WTC11 (cell line): ENCODE data around the gene SLC17A8.

Source experiments
- ATF2 ChIP-seq: sonication (generic); formaldehyde crosslinking; IDR thresholded peaks from 2 replicates; pipeline ENCODE4 v1.8.1; 2022; ENCODE audit warnings: low read depth, missing genetic modification reagents, borderline replicate concordance
- CTCF ChIP-seq: fragments of 200-600 bp; IDR thresholded peaks from 2 replicates; pipeline ENCODE4 v1.8.0; 2022; ENCODE audit warnings: antibody characterized with exemption
- E2F4 ChIP-seq: sonication (generic); formaldehyde crosslinking; IDR thresholded peaks from 2 replicates; pipeline ENCODE4 v1.8.1; 2022; ENCODE audit warnings: low read depth, mild to moderate bottlenecking, moderate library complexity, missing genetic modification reagents, borderline replicate concordance
- ELF4 ChIP-seq: sonication (generic); formaldehyde crosslinking; IDR thresholded peaks from 2 replicates; pipeline ENCODE4 v1.8.1; 2022; ENCODE audit warnings: low read depth, mild to moderate bottlenecking, moderate library complexity, missing genetic modification reagents
- FOXP4 ChIP-seq: sonication (generic); formaldehyde crosslinking; IDR thresholded peaks from 2 replicates; pipeline ENCODE4 v1.8.0; 2022; ENCODE audit warnings: mild to moderate bottlenecking, missing genetic modification reagents
- KAT7 ChIP-seq: sonication (generic); formaldehyde crosslinking; IDR thresholded peaks from 2 replicates; pipeline ENCODE4 v1.8.1; 2023; ENCODE audit warnings: missing genetic modification reagents, mild to moderate bottlenecking, borderline replicate concordance
- MAX ChIP-seq: sonication (generic); formaldehyde crosslinking; IDR thresholded peaks from 2 replicates; pipeline ENCODE4 v1.8.0; 2022; ENCODE audit warnings: mild to moderate bottlenecking, missing genetic modification reagents
- NR1H2 ChIP-seq: sonication (generic); formaldehyde crosslinking; IDR thresholded peaks from 2 replicates; pipeline ENCODE4 v1.9.0; 2021; ENCODE audit warnings: mild to moderate bottlenecking, moderate library complexity, missing genetic modification reagents
- NR2C2 ChIP-seq: sonication (generic); formaldehyde crosslinking; IDR thresholded peaks from 2 replicates; pipeline ENCODE4 v1.8.0; 2022; ENCODE audit warnings: mild to moderate bottlenecking, missing genetic modification reagents
- PREB ChIP-seq: sonication (generic); formaldehyde crosslinking; IDR thresholded peaks from 2 replicates; pipeline ENCODE4 v1.8.1; 2022; ENCODE audit warnings: mild to moderate bottlenecking, missing genetic modification reagents, moderate library complexity, borderline replicate concordance
- PRRX2 ChIP-seq: fragments of 250-450 bp; sonication (Bioruptor Pico); IDR thresholded peaks from 2 replicates; pipeline ENCODE4 v1.8.0; 2021; ENCODE audit warnings: mild to moderate bottlenecking
- SP1 ChIP-seq: sonication (generic); formaldehyde crosslinking; conservative IDR thresholded peaks from 2 replicates; pipeline ENCODE4 v1.8.1; 2022; ENCODE audit warnings: missing genetic modification reagents
- ZBTB43 ChIP-seq: sonication (generic); formaldehyde crosslinking; IDR thresholded peaks from 2 replicates; pipeline ENCODE4 v1.8.1; 2023; ENCODE audit warnings: mild to moderate bottlenecking, missing genetic modification reagents
- ZNF281 ChIP-seq: sonication (generic); formaldehyde crosslinking; IDR thresholded peaks from 2 replicates; pipeline ENCODE4 v1.8.0; 2023; ENCODE audit warnings: mild to moderate bottlenecking, missing genetic modification reagents

GRCh38 chr12:100382338-100382737, 25.5 kb downstream of the SLC17A8 start:
- no peak for TF ChIP-seq CTCF
- TF ChIP-seq NR2C2 (CRISPR knock-in tag): no peak
- TF ChIP-seq MAX (CRISPR knock-in tag): no peak
- no peak for TF ChIP-seq ZNF281 (CRISPR knock-in tag)
- TF ChIP-seq ELF4: no peak
- no peak for TF ChIP-seq PREB
- no peak for TF ChIP-seq NR1H2 (CRISPR knock-in tag)
- TF ChIP-seq FOXP4: no peak
- TF ChIP-seq ATF2 (CRISPR knock-in tag): no peak
- no peak for TF ChIP-seq ZBTB43 (CRISPR knock-in tag)
- TF ChIP-seq PRRX2: no peak
- no peak for TF ChIP-seq SP1 (CRISPR knock-in tag)
- no peak for TF ChIP-seq KAT7 (CRISPR knock-in tag)
- no peak for TF ChIP-seq E2F4
